ENCODE results near the gene SPTLC3. TPM values are rescaled to one million over a fixed set of nuclear protein-coding genes. Genes with fewer than 3 reads are reported as not detected.

SPTLC3 gene
- total RNA-seq, 1 donor from 2014 or later: 1.2 TPM

GRCh38 chr20:13021205-13021970 lies 12.6 kb downstream of the SPTLC3 start:
- no peak for DNase-seq (ENCODE audit: low read depth)
- Histone ChIP-seq H3K36me3 (ENCODE audit: control insufficient read depth, insufficient read depth, low read length) (no peaks in the 10 kb centered on the region), H3K27me3 (ENCODE audit: control insufficient read depth, insufficient read depth, low read length) (no peaks in the 10 kb centered on the region), H3K4me3 (ENCODE audit: low read depth, low read length) (no peak overlapping the region)
- TF ChIP-seq CTCF (IDR thresholded peaks at IDR 0.05; ENCODE audit: insufficient read depth, low read length, poor library complexity, severe bottlenecking): no peak

- DNase-seq (ENCODE audit: low read depth): peak; percentile 75
- Histone ChIP-seq H3K36me3 (ENCODE audit: control insufficient read depth, insufficient read depth, low read length) (no peaks in the 10 kb centered on the region), H3K27me3 (ENCODE audit: control insufficient read depth, insufficient read depth, low read length) (no peaks in the 10 kb centered on the region), H3K4me3 (ENCODE audit: low read depth, low read length) (no peak overlapping the region)
- no peak for TF ChIP-seq CTCF (IDR thresholded peaks at IDR 0.05; ENCODE audit: insufficient read depth, low read length, poor library complexity, severe bottlenecking)
Observed at GRCh38 chr20:13022401-13023155, 13.8 kb downstream of the SPTLC3 start.

GRCh38 chr20:13024596-13024995 lies 15.8 kb downstream of the SPTLC3 start:
- Histone ChIP-seq H3K4me3 (ENCODE audit: low read depth, low read length) (no peak overlapping the region), H3K27me3 (ENCODE audit: control insufficient read depth, insufficient read depth, low read length) (no peaks in the 10 kb centered on the region), H3K36me3 (ENCODE audit: control insufficient read depth, insufficient read depth, low read length) (no peaks in the 10 kb centered on the region)
- no peak for TF ChIP-seq CTCF (IDR thresholded peaks at IDR 0.05; ENCODE audit: insufficient read depth, low read length, poor library complexity, severe bottlenecking)
- DNase-seq (ENCODE audit: low read depth): no peak

- DNase-seq (ENCODE audit: low read depth): no peak
- Histone ChIP-seq H3K27me3 (ENCODE audit: control insufficient read depth, insufficient read depth, low read length) (no peaks in the 10 kb centered on the region), H3K4me3 (ENCODE audit: low read depth, low read length) (no peak overlapping the region), H3K36me3 (ENCODE audit: control insufficient read depth, insufficient read depth, low read length) (no peaks in the 10 kb centered on the region)
- TF ChIP-seq CTCF (IDR thresholded peaks at IDR 0.05; ENCODE audit: insufficient read depth, low read length, poor library complexity, severe bottlenecking): no peak
Observed at GRCh38 chr20:13025181-13025580, 16.4 kb downstream of the SPTLC3 start.

- Histone ChIP-seq H3K27me3 (ENCODE audit: control insufficient read depth, insufficient read depth, low read length) (no peaks in the 10 kb centered on the region), H3K4me3 (ENCODE audit: low read depth, low read length) (no peak overlapping the region), H3K36me3 (ENCODE audit: control insufficient read depth, insufficient read depth, low read length) (no peaks in the 10 kb centered on the region)
- no peak for DNase-seq (ENCODE audit: low read depth)
- no peak for TF ChIP-seq CTCF (IDR thresholded peaks at IDR 0.05; ENCODE audit: insufficient read depth, low read length, poor library complexity, severe bottlenecking)
Observed at GRCh38 chr20:13028001-13028400, 19.2 kb downstream of the SPTLC3 start.

Measured in kidney epithelial cell (primary cell).